Left lung (tissue), 10 donors: ENCODE measurements around the gene XCL1. TPM values are rescaled to one million over a fixed set of nuclear protein-coding genes. Genes with fewer than 3 reads are reported as not detected.

Source experiments
- ATAC-seq: fragments of 200-7000 bp; cut with Tn5 transposase; one replicate; pipeline ENCODE4 v1.9.1; 2020; ENCODE audit warnings: moderate library complexity
- DNase-seq, 4 donors: peaks; one replicate each; pipeline ENCODE4 v3.0.0-alpha.2; 2013 to 2020
- H3K27ac ChIP-seq, 2 donors: fragments of 200-600 bp; sonication (generic) in 1 of 2; one replicate each; pipeline versions ENCODE4 v1.5.0 to v1.8.0; 2020 to 2021
- H3K27me3 ChIP-seq, 2 donors: fragments of 200-600 bp; sonication (generic) in 1 of 2; one replicate each; pipeline versions ENCODE4 v1.5.0 to v1.8.0; 2020 to 2021
- H3K36me3 ChIP-seq, 2 donors: fragments of 200-600 bp; sonication (generic) in 1 of 2; one replicate each; pipeline versions ENCODE4 v1.5.0 to v1.8.0; 2020 to 2021
- H3K4me1 ChIP-seq, 2 donors: fragments of 200-600 bp; one replicate each; pipeline ENCODE4 v1.8.0; 2021
- H3K4me3 ChIP-seq, 2 donors: fragments of 200-600 bp; sonication (generic) in 1 of 2; one replicate each; pipeline versions ENCODE4 v1.5.0 to v1.8.0; 2020 to 2021; ENCODE audit warnings: mild to moderate bottlenecking in 1 of 2
- H3K9me3 ChIP-seq, 2 donors: fragments of 200-600 bp; sonication (generic) in 1 of 2; one replicate each; pipeline versions ENCODE4 v1.5.0 to v1.8.0; 2020 to 2021
- CTCF ChIP-seq, 2 donors: fragments of 200-600 bp; sonication (generic) in 1 of 2; IDR thresholded peaks; one replicate each; pipeline versions ENCODE4 v1.5.0 to v1.8.0; 2021; ENCODE audit warnings: antibody characterized with exemption in 2 of 2
- intact Hi-C, 2 donors: fragments of 100-400 bp; cut with DNase I; formaldehyde crosslinking; loops; one replicate each; pipeline versions ENCODE4 v1.11.2 to v1.14.2; 2022
- polyA plus RNA-seq, 6 donors: library from polyadenylated mRNA; unstranded; fragments of 120-200 nt; gene quantifications; one replicate each; pipeline ENCODE4 v1.2.1, GENCODE V29; 2013; ENCODE audit not compliant: insufficient read length in 6 of 6
- total RNA-seq, 2 donors: library from RNA; stranded (reverse); fragmentation: NEBNext Ultra II Directional; extraction: Animal tissue kit (Norgen Biotek cat#: 25700); gene quantifications; one replicate each; pipeline ENCODE4 v1.2.1, GENCODE V29; 2021
- donor health status: DM: no; HTN: yes; CAD: no.
- donor health status: DM: no; HTN: no; CAD: no.

XCL1 gene
- total and polyA plus RNA-seq, 8 donors = 0.20 to 0.73 (median 0.36) TPM; not detected in 1

GRCh38 chr1:168606096-168606495, 29.7 kb downstream of the XCL1 start:
- Histone ChIP-seq H3K9me3 (no peaks in the 10 kb centered on the region), H3K4me3 (no peak overlapping the region), H3K4me1 (no peaks in the 10 kb centered on the region), H3K27ac (no peak overlapping the region), H3K27me3 (no peaks in the 10 kb centered on the region), H3K36me3 (no peaks in the 10 kb centered on the region)
- ATAC-seq (no peak), DNase-seq (no peak)
- intact Hi-C loops = no loop called here
- TF ChIP-seq CTCF (IDR thresholded peaks at IDR 0.05) = no peak

- ATAC-seq (no peak), DNase-seq (no peak)
- Histone ChIP-seq H3K4me3 (no peak overlapping the region), H3K27me3 (no peaks in the 10 kb centered on the region), H3K36me3 (no peaks in the 10 kb centered on the region), H3K27ac (no peak overlapping the region), H3K9me3 (no peaks in the 10 kb centered on the region), H3K4me1 (no peaks in the 10 kb centered on the region)
- TF ChIP-seq CTCF (IDR thresholded peaks at IDR 0.05) = no peak
- intact Hi-C loops = no loop called here
Observed at GRCh38 chr1:168607872-168608428, 31.5 kb downstream of the XCL1 start.

GRCh38 chr1:168608796-168609715, 32.7 kb downstream of the XCL1 start:
- intact Hi-C loops = no loop called here
- no peaks in the 10 kb centered on the region for H3K9me3 ChIP-seq
- no peak overlapping the region for H3K4me3 ChIP-seq
- H3K27ac ChIP-seq = no peak overlapping the region
- ATAC-seq (peak; percentile 37), DNase-seq (peak in 1 of 4 donors; percentile 25)
- no peak for TF ChIP-seq CTCF (IDR thresholded peaks at IDR 0.05)
- no peaks in the 10 kb centered on the region for H3K4me1 ChIP-seq
- H3K27me3 ChIP-seq = no peaks in the 10 kb centered on the region
- H3K36me3 ChIP-seq = no peaks in the 10 kb centered on the region

- Histone ChIP-seq H3K4me1 (no peaks in the 10 kb centered on the region), H3K27me3 (no peaks in the 10 kb centered on the region), H3K27ac (no peak overlapping the region), H3K36me3 (no peaks in the 10 kb centered on the region), H3K9me3 (no peaks in the 10 kb centered on the region), H3K4me3 (no peak overlapping the region)
- intact Hi-C loops = no loop called here
- no peak for DNase-seq
- TF ChIP-seq CTCF (IDR thresholded peaks at IDR 0.05) = no peak
- no peak for ATAC-seq
Observed at GRCh38 chr1:168609741-168610510, 33.5 kb downstream of the XCL1 start.

- TF ChIP-seq CTCF (IDR thresholded peaks at IDR 0.05) = no peak
- intact Hi-C loops = no loop called here
- DNase-seq = no peak
- H3K27me3 ChIP-seq = no peaks in the 10 kb centered on the region
- H3K4me3 ChIP-seq = no peak overlapping the region
- no peaks in the 10 kb centered on the region for H3K36me3 ChIP-seq
- H3K27ac ChIP-seq = no peak overlapping the region
- no peak for ATAC-seq
- no peaks in the 10 kb centered on the region for H3K9me3 ChIP-seq
- H3K4me1 ChIP-seq = no peaks in the 10 kb centered on the region
Observed at GRCh38 chr1:168613038-168613451, 36.6 kb downstream of the XCL1 start.
